ENCODE results near the gene FAM110D.
A peak's percentile ranks its signal among the peaks of the same experiment; 100 is the strongest.

Gene FAM110D

DNA sequence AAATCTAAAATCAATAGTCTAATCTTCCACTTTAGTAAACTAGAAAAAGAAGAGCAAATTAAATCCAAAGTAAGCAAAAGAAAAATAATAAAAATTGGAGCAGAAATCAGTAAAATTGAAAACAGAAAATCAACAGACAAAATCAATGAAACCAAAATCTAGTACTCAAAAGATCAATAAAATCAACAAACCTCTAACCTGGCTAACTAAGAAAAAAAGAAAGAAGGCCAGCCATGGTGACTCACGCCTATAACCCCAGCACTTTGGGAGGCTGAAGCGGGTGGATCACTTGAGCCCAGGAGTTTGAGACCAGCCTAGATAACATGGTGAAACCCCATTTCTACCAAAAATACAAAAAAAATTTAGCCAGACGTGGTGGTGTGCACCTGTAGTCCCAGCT, 24.4 kb upstream of the FAM110D start:
- Histone ChIP-seq H3K4me3 (ENCODE audit: low read length) (no peak overlapping the region), H3K9me3 (ENCODE audit: control insufficient read depth, low read length) (no peaks in the 10 kb centered on the region), H3K4me1 (ENCODE audit: control insufficient read depth, insufficient read depth, low read length) (no peaks in the 10 kb centered on the region), H3K9ac (ENCODE audit: low read length) (no peak overlapping the region), H3K36me3 (ENCODE audit: control insufficient read depth, insufficient read depth, low read length, severe bottlenecking) (no peaks in the 10 kb centered on the region), H3K27me3 (replicated peaks; ENCODE audit: control insufficient read depth, insufficient read depth, low read length) (no peaks in the 10 kb centered on the region)
- DNase-seq (ENCODE audit: low read depth): no peak

GRCh38 chr1:26138974-26139558, 19.8 kb upstream of the FAM110D start:
- no peak overlapping the region for H3K4me3 ChIP-seq (ENCODE audit: low read length)
- no peaks in the 10 kb centered on the region for H3K9me3 ChIP-seq (ENCODE audit: control insufficient read depth, low read length)
- H3K4me1 ChIP-seq (ENCODE audit: control insufficient read depth, insufficient read depth, low read length): no peaks in the 10 kb centered on the region
- H3K9ac ChIP-seq (ENCODE audit: low read length): no peak overlapping the region
- DNase-seq (ENCODE audit: low read depth): no peak
- no peaks in the 10 kb centered on the region for H3K27me3 ChIP-seq (replicated peaks; ENCODE audit: control insufficient read depth, insufficient read depth, low read length)
- no peaks in the 10 kb centered on the region for H3K36me3 ChIP-seq (ENCODE audit: control insufficient read depth, insufficient read depth, low read length, severe bottlenecking)

DNA sequence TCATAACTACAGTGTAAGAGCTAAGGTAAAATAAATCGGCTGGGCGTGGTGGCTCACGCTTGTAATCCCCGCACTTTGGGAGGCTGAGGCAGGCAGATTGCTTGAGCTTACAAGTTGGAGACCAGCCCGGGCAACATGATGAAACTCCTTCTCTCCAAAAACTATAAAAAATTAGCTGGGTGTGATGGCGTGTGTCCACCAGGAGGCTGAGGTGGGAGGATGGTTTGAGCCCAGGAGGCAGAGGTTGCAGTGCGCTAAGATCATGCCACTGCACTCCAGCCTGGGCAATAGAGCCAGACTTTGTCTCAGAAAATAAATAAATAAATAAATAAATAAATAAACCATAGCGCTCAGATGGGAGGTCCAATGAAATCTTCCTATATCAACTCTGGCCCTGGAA, 16.7 kb upstream of the FAM110D start:
- Histone ChIP-seq H3K4me3 (ENCODE audit: low read length) (no peak overlapping the region), H3K9me3 (ENCODE audit: control insufficient read depth, low read length) (no peaks in the 10 kb centered on the region), H3K27me3 (replicated peaks; ENCODE audit: control insufficient read depth, insufficient read depth, low read length) (peaks cover 15% of the 10 kb centered on the region), H3K36me3 (ENCODE audit: control insufficient read depth, insufficient read depth, low read length, severe bottlenecking) (no peaks in the 10 kb centered on the region), H3K9ac (ENCODE audit: low read length) (no peak overlapping the region), H3K4me1 (ENCODE audit: control insufficient read depth, insufficient read depth, low read length) (no peaks in the 10 kb centered on the region)
- DNase-seq (ENCODE audit: low read depth): no peak

GRCh38 chr1:26145041-26145959, 13.6 kb upstream of the FAM110D start:
- DNase-seq (ENCODE audit: low read depth): peak; percentile 94
- no peak overlapping the region for H3K9ac ChIP-seq (ENCODE audit: low read length)
- no peaks in the 10 kb centered on the region for H3K9me3 ChIP-seq (ENCODE audit: control insufficient read depth, low read length)
- no peaks in the 10 kb centered on the region for H3K36me3 ChIP-seq (ENCODE audit: control insufficient read depth, insufficient read depth, low read length, severe bottlenecking)
- H3K27me3 ChIP-seq (replicated peaks; ENCODE audit: control insufficient read depth, insufficient read depth, low read length): peaks cover 39% of the 10 kb centered on the region
- no peak overlapping the region for H3K4me3 ChIP-seq (ENCODE audit: low read length)
- H3K4me1 ChIP-seq (ENCODE audit: control insufficient read depth, insufficient read depth, low read length): no peaks in the 10 kb centered on the region

DNA sequence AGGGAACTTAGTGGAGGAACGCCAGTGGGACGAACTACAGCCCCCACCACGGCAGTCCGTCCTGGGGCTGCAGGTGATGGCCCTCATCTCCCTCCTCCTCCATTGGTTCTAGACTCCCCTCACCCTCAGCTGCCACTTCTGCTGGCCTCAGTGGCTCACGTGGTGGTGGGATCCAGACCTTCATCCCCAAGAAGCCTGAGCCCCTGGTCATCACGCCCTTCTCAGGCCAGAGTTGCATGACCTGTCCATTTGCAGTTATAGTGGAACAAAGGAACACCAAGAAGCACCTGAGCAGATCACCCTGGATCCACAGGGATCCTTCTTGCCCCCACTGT, 13.0 kb upstream of the FAM110D start:
- no peak overlapping the region for H3K9ac ChIP-seq (ENCODE audit: low read length)
- no peaks in the 10 kb centered on the region for H3K9me3 ChIP-seq (ENCODE audit: control insufficient read depth, low read length)
- no peaks in the 10 kb centered on the region for H3K36me3 ChIP-seq (ENCODE audit: control insufficient read depth, insufficient read depth, low read length, severe bottlenecking)
- H3K4me1 ChIP-seq (ENCODE audit: control insufficient read depth, insufficient read depth, low read length): no peaks in the 10 kb centered on the region
- no peak for DNase-seq (ENCODE audit: low read depth)
- H3K27me3 ChIP-seq (replicated peaks; ENCODE audit: control insufficient read depth, insufficient read depth, low read length): peaks cover 44% of the 10 kb centered on the region
- no peak overlapping the region for H3K4me3 ChIP-seq (ENCODE audit: low read length)

GRCh38 chr1:26148887-26149286, 10.0 kb upstream of the FAM110D start:
- Histone ChIP-seq H3K4me1 (ENCODE audit: control insufficient read depth, insufficient read depth, low read length) (no peaks in the 10 kb centered on the region), H3K9me3 (ENCODE audit: control insufficient read depth, low read length) (no peaks in the 10 kb centered on the region), H3K4me3 (ENCODE audit: low read length) (no peak overlapping the region), H3K27me3 (replicated peaks; ENCODE audit: control insufficient read depth, insufficient read depth, low read length) (peaks cover 59% of the 10 kb centered on the region), H3K36me3 (ENCODE audit: control insufficient read depth, insufficient read depth, low read length, severe bottlenecking) (no peaks in the 10 kb centered on the region), H3K9ac (ENCODE audit: low read length) (no peak overlapping the region)
- no peak for DNase-seq (ENCODE audit: low read depth)

- H3K36me3 ChIP-seq (ENCODE audit: control insufficient read depth, insufficient read depth, low read length, severe bottlenecking): no peaks in the 10 kb centered on the region
- no peak for DNase-seq (ENCODE audit: low read depth)
- no peak overlapping the region for H3K9ac ChIP-seq (ENCODE audit: low read length)
- no peaks in the 10 kb centered on the region for H3K4me1 ChIP-seq (ENCODE audit: control insufficient read depth, insufficient read depth, low read length)
- no peak overlapping the region for H3K4me3 ChIP-seq (ENCODE audit: low read length)
- H3K27me3 ChIP-seq (replicated peaks; ENCODE audit: control insufficient read depth, insufficient read depth, low read length): peaks cover 73% of the 10 kb centered on the region
- H3K9me3 ChIP-seq (ENCODE audit: control insufficient read depth, low read length): no peaks in the 10 kb centered on the region
These were observed 4.8 kb upstream of the FAM110D start for GRCh38 chr1:26153966-26154532.

DNA sequence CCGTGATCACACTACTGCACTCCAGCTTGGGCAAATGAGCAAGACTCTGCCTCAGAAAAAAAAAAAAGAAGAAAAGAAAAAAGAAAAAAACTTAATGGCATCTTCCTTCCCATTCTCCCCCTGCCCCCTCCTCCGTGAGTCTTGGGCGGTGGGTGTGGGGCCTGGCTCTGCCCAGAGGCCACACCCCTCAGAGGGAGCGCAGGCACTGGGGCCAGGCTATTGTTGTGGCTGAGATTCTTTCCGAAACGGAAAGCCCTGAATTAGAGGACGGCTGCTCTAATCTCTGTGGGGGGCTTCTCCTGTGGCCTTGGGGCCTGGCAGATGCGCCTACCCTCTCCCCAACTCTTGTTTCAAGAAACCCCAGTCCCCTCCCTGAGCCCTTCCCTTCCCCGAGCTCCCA, 4.1 kb upstream of the FAM110D start:
- Histone ChIP-seq H3K4me1 (ENCODE audit: control insufficient read depth, insufficient read depth, low read length) (no peaks in the 10 kb centered on the region), H3K27me3 (replicated peaks; ENCODE audit: control insufficient read depth, insufficient read depth, low read length) (peaks cover 71% of the 10 kb centered on the region), H3K36me3 (ENCODE audit: control insufficient read depth, insufficient read depth, low read length, severe bottlenecking) (no peaks in the 10 kb centered on the region), H3K9me3 (ENCODE audit: control insufficient read depth, low read length) (no peaks in the 10 kb centered on the region), H3K4me3 (ENCODE audit: low read length) (no peak overlapping the region), H3K9ac (ENCODE audit: low read length) (no peak overlapping the region)
- no peak for DNase-seq (ENCODE audit: low read depth)

DNA sequence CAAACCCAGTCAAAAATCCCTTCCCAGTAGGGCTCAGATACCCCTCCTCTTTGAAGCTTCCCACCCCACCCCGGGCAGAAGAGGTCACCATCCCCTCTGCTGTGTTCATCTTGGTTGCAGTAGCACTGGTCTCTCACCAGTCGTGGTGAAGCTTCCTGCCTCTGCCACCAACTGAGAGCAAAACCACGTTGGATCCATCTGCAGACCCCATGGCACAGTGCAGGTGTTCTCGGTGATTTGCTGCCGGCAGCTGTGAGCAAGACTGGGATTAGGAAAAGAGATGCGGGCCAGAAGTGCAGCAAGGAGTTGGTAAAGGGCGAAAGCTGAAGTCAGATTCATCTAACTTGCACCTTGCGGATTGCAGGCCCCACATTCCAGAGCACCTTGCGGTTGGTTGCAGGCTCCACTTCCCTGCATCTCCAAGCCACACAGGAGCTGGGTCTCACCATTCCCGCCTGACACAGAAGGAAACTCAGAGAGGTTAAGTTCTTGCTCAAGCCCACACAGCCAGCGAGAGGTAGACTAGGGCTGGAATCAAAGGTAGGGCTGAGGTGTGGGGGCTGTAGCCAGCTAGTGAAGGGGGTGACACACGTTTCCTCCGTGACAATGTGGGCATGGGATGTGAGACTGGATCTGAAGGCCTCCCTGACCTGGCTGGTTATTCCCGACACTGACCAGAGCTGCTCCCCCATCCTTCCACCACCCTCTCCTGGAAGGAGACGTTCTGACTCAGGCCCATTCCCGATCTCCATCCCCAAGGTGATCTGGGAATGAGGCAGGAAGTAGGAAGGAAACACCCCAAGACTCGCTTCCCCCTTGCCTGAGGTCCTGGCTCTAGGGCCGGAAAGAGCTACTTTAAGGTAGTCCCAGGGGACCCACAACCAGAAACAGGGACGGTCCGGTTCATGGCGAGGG, 3.3 kb upstream of the FAM110D start:
- Histone ChIP-seq H3K36me3 (ENCODE audit: control insufficient read depth, insufficient read depth, low read length, severe bottlenecking) (no peaks in the 10 kb centered on the region), H3K27me3 (replicated peaks; ENCODE audit: control insufficient read depth, insufficient read depth, low read length) (peaks cover 62% of the 10 kb centered on the region), H3K4me1 (ENCODE audit: control insufficient read depth, insufficient read depth, low read length) (no peaks in the 10 kb centered on the region), H3K9me3 (ENCODE audit: control insufficient read depth, low read length) (no peaks in the 10 kb centered on the region), H3K4me3 (ENCODE audit: low read length) (no peak overlapping the region), H3K9ac (ENCODE audit: low read length) (no peak overlapping the region)
- DNase-seq (ENCODE audit: low read depth): no peak

DNA sequence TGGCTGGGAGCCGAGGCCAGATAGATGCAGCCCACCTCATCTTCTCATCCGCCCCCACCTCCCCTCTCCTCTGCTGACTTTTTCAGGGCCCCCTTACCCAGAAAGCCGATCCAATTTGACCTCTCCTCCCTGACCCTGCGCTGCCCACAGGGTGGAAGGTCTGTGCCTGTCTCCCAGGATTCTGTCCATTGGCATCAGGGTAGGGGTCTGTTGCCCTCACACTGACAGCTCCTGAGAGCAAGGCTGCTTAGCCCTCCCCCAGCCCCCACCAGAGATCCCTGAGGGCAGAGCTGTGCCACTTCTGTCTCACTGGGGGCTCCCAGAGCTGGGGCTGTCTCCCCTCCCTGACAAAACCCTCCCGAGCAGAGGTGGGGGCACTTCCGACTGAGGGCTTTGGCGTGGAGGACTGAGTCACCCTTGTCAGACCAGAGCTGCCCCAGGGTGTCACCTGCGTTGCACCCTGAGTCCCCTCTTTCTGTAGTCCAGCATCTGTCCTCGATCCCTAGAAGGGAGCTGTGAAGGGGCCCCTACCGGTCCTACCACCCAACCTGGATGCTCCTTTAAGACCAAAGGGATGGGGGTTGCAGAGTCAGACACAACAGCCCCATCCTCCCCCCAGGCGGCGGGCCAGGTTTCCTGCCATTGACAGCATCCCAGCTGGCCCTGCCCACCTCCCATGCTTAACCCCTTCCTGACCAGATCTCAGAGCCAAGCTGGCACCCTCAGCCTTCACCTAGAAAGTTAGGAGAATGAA, 2.4 kb upstream of the FAM110D start:
- peaks cover 64% of the 10 kb centered on the region for H3K27me3 ChIP-seq (replicated peaks; ENCODE audit: control insufficient read depth, insufficient read depth, low read length)
- H3K36me3 ChIP-seq (ENCODE audit: control insufficient read depth, insufficient read depth, low read length, severe bottlenecking): no peaks in the 10 kb centered on the region
- H3K4me3 ChIP-seq (ENCODE audit: low read length): no peak overlapping the region
- H3K9me3 ChIP-seq (ENCODE audit: control insufficient read depth, low read length): no peaks in the 10 kb centered on the region
- no peak for DNase-seq (ENCODE audit: low read depth)
- H3K4me1 ChIP-seq (ENCODE audit: control insufficient read depth, insufficient read depth, low read length): peaks cover 4% of the 10 kb centered on the region
- no peak overlapping the region for H3K9ac ChIP-seq (ENCODE audit: low read length)
